HCT116 (cell line): ENCODE results near the gene C1orf35. TPM values are rescaled to one million over a fixed set of nuclear protein-coding genes. Genes with fewer than 3 reads are reported as not detected.

Experiments used
- ATAC-seq: fragments of 200-7000 bp; cut with Tn5 transposase; 2 replicates; pipeline ENCODE4 v1.9.1; 2020; ENCODE audit warnings: mild to moderate bottlenecking, moderate library complexity
- BruUV-seq: library from RNA; stranded (reverse); fragments of 400-500 nt; replicated peaks from 2 replicates; lab custom pipeline; 2021; lab: Mats Ljungman, UMichigan
- CTCF ChIA-PET: fragments of 300-600 bp; sonication (Branson Sonifier 250); formaldehyde crosslinking; loops from one replicate; lab custom pipeline; 2021; ENCODE audit warnings: antibody characterized with exemption; lab: Charles Lee
- POLR2A ChIA-PET: fragments of 300-600, 350-600 bp; sonication (Branson Sonifier 250); formaldehyde crosslinking; loops from one replicate; lab custom pipeline; 2021; ENCODE audit warnings: antibody characterized with exemption; lab: Charles Lee
- RAD21 ChIA-PET, 2 experiments: fragments of 300-600 bp; sonication (Branson Sonifier 250); formaldehyde crosslinking; loops; one replicate each; lab custom pipeline; 2023; ENCODE audit warnings: low total read pairs in 2 of 2; ENCODE audit not compliant: uncharacterized antibody in 2 of 2, unreplicated experiment in 2 of 2, low non-redundant PET in 1 of 2; lab: Charles Lee
- DNase-seq: peaks from one replicate; pipeline ENCODE4 v3.0.0-alpha.2; 2010; ENCODE audit warnings: low read depth, low spot score
- H2AFZ ChIP-seq: fragments of 200-600 bp; shearing (Covaris generic), sonication (generic); 2 replicates; pipeline ENCODE4 v1.6.1; 2017; ENCODE audit warnings: low read depth, mixed run types, mixed read lengths, antibody characterized with exemption, low read length; ENCODE audit not compliant: poor library complexity, severe bottlenecking
- H3K27ac ChIP-seq: 2 replicates; pipeline ENCODE4 v1.5.1; 2012; ENCODE audit warnings: low read depth, low read length
- H3K27me3 ChIP-seq: fragments of 200-600 bp; sonication (generic); 2 replicates; pipeline ENCODE4 v1.6.1; 2016; ENCODE audit warnings: mixed run types, low read length, mixed read lengths; ENCODE audit not compliant: insufficient read depth
- H3K36me3 ChIP-seq, 2 experiments: fragments of 200-500 bp in 1 of 2; fragments of 200-600 bp in 1 of 2; sonication (Bioruptor generic) in 1 of 2; sonication (generic) in 1 of 2; 2 replicates each; pipeline versions ENCODE4 v1.5.1 to v1.6.1; 2014 to 2016; ENCODE audit warnings: low read length in 2 of 2, inconsistent platforms in 1 of 2, mixed read lengths in 1 of 2, mixed run types in 1 of 2; ENCODE audit not compliant: insufficient read depth in 2 of 2, control insufficient read depth in 1 of 2
- H3K4me1 ChIP-seq, 2 experiments: fragments of 200-600 bp in 1 of 2; sonication (generic) in 1 of 2; 2 replicates each; pipeline versions ENCODE4 v1.5.1 to v1.6.1; 2012 to 2017; ENCODE audit warnings: low read length in 2 of 2, inconsistent platforms in 1 of 2, mild to moderate bottlenecking in 1 of 2, mixed read lengths in 1 of 2, mixed run types in 1 of 2, moderate library complexity in 1 of 2; ENCODE audit not compliant: insufficient read depth in 2 of 2, control insufficient read depth in 1 of 2
- H3K4me2 ChIP-seq: fragments of 200-600 bp; sonication (generic); 2 replicates; pipeline ENCODE4 v1.6.1; 2017; ENCODE audit warnings: mixed run types, low read length, mixed read lengths
- H3K4me3 ChIP-seq, 2 experiments: fragments of 200-600 bp in 1 of 2; sonication (generic) in 1 of 2; replicated peaks in 1 of 2; 2 replicates each; pipeline ENCODE4 v1.5.1; 2011 to 2016; ENCODE audit warnings: low read length in 2 of 2, control low read depth in 1 of 2, low read depth in 1 of 2, mild to moderate bottlenecking in 1 of 2, mixed read lengths in 1 of 2, mixed run types in 1 of 2
- H3K79me2 ChIP-seq: fragments of 200-600 bp; sonication (generic); 2 replicates; pipeline ENCODE4 v1.6.1; 2017; ENCODE audit warnings: mild to moderate bottlenecking, mixed run types, low read length, moderate library complexity, mixed read lengths; ENCODE audit not compliant: insufficient read depth
- H3K9ac ChIP-seq: fragments of 200-600 bp; sonication (generic); 2 replicates; pipeline ENCODE4 v1.6.1; 2016; ENCODE audit warnings: low read length, mixed read lengths
- H3K9me2 ChIP-seq: fragments of 200-600 bp; sonication (generic), shearing (Covaris generic); 2 replicates; pipeline ENCODE4 v1.6.1; 2017; ENCODE audit warnings: mixed run types, mild to moderate bottlenecking, moderate library complexity; ENCODE audit not compliant: insufficient read depth
- H3K9me3 ChIP-seq, 2 experiments: fragments of 200-500 bp in 1 of 2; fragments of 200-600 bp in 1 of 2; sonication (Bioruptor generic) in 1 of 2; sonication (generic) in 1 of 2; 2 replicates each; pipeline ENCODE4 v1.6.1; 2014 to 2017; ENCODE audit warnings: low read length in 2 of 2, mixed read lengths in 2 of 2, inconsistent platforms in 1 of 2, low read depth in 1 of 2, mild to moderate bottlenecking in 1 of 2, mixed run types in 1 of 2, moderate library complexity in 1 of 2; ENCODE audit not compliant: control insufficient read depth in 1 of 2, insufficient read depth in 1 of 2
- H4K20me1 ChIP-seq: fragments of 200-600 bp; sonication (generic), shearing (Covaris generic); 2 replicates; pipeline ENCODE4 v1.6.1; 2017; ENCODE audit warnings: mixed run types, mild to moderate bottlenecking, moderate library complexity; ENCODE audit not compliant: insufficient read depth
- CBX3 ChIP-seq: IDR thresholded peaks from 2 replicates; pipeline ENCODE4 v1.6.1; 2012; ENCODE audit warnings: low read depth
- EGR1 ChIP-seq: IDR thresholded peaks from 2 replicates; pipeline ENCODE4 v1.6.1; 2012; ENCODE audit warnings: low read depth
- ELF1 ChIP-seq: IDR thresholded peaks from 2 replicates; pipeline ENCODE4 v1.6.1; 2012; ENCODE audit warnings: low read depth, borderline replicate concordance
- EZH2 ChIP-seq: fragments of 200-600 bp; sonication (generic); IDR thresholded peaks from 2 replicates; pipeline ENCODE4 v1.6.1; 2017; ENCODE audit warnings: antibody characterized with exemption, mixed run types
- POLR2AphosphoS5 ChIP-seq: IDR thresholded peaks from 2 replicates; pipeline ENCODE4 v1.6.1; 2011; ENCODE audit warnings: mild to moderate bottlenecking, low read depth, low read length, moderate library complexity
- RAD21 ChIP-seq: IDR thresholded peaks from 2 replicates; pipeline ENCODE4 v1.6.1; 2012; ENCODE audit warnings: low read depth, mild to moderate bottlenecking
- SP1 ChIP-seq: IDR thresholded peaks from 2 replicates; pipeline ENCODE4 v1.6.1; 2012; ENCODE audit warnings: low read depth
- TCF7L2 ChIP-seq: IDR thresholded peaks from 2 replicates; pipeline ENCODE4 v1.7.0; 2011; ENCODE audit warnings: borderline replicate concordance, inconsistent platforms; ENCODE audit not compliant: insufficient read depth, insufficient read length; ENCODE audit errors: extremely low read depth
- ZNF274 ChIP-seq: fragments of 200-500 bp; sonication (Bioruptor generic); IDR thresholded peaks from 2 replicates; pipeline ENCODE4 v1.6.1; 2014; ENCODE audit warnings: mild to moderate bottlenecking, low read depth, low read length, inconsistent platforms
- intact Hi-C: fragments of 100-400 bp; cut with micrococcal nuclease; formaldehyde crosslinking; loops from 2 replicates; pipeline ENCODE4 v1.10.0; 2022
- total RNA-seq: library from RNA; stranded (reverse); gene quantifications from one replicate; pipeline ENCODE4 v1.2.1, GENCODE V29; 2021; ENCODE audit not compliant: unreplicated experiment
- TF ChIP-seq, protein P1 (sequence below): IDR thresholded peaks from 2 replicates; pipeline ENCODE4 v1.6.1; 2012; ENCODE audit warnings: low read depth
- TF ChIP-seq, protein P2 (sequence below): IDR thresholded peaks from 2 replicates; pipeline ENCODE4 v1.6.1; 2011; ENCODE audit warnings: mild to moderate bottlenecking, low read length, moderate library complexity; ENCODE audit not compliant: insufficient replicate concordance; ENCODE audit errors: extremely low read depth

C1orf35 gene
- total RNA-seq, 1 experiment from 2014 or later = 26.1 TPM

DNA sequence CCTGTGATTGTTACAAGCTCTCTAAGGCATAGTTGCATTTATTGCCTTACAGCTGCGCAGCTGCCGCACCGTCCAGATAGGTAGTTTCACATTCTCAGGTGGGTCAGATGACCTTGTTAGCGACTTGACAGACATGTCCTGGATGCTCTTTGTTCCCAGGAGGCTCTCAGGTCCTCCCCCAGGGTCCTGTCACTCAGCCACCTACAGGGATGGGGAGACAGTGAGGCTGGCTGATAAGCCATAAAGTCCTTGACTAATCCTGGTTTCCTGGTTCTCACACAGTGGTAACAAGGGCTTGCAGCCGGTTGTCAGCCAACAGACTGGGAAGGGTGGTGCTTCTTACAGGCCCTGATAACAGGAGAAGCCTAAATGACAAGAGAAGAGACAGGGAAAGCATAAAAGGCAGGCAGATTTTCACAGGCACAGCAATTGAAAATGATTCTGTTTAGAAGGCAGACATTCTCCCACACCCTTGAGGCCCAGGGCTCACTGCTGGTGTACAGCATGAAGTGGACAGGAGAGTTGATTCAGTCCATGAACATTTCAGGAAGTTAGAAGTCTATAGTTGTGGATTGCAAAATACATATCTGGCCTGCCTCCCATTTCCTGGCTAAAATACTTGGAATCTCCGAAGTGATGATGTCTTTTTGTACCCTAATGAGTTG is 17.7 kb downstream of the C1orf35 start:
- H3K9me3 ChIP-seq = no peaks in the 10 kb centered on the region
- intact Hi-C loops = no loop called here
- H3K27me3 ChIP-seq = no peaks in the 10 kb centered on the region
- DNase-seq (no peak), ATAC-seq (no peak)
- H4K20me1 ChIP-seq = peaks cover 49% of the 10 kb centered on the region
- peaks cover 0 to 37% of the 10 kb centered on the region in 2 experiments; a peak in 1 of 4 replicates for H3K36me3 ChIP-seq
- H3K4me1 ChIP-seq = peaks cover 11 to 51% of the 10 kb centered on the region in 2 experiments
- no peak for TF ChIP-seq EGR1
- no peak for TF ChIP-seq EZH2
- RAD21 ChIA-PET = no interaction called here
- peaks cover 99% of the 10 kb centered on the region for H3K79me2 ChIP-seq
- no peaks in the 10 kb centered on the region for H3K9me2 ChIP-seq
- H3K4me2 ChIP-seq = peak overlapping the region; percentile 96
- no TSS peak for BruUV-seq
- peak overlapping the region; percentile 100; the same call in 1 of the 2 replicates for H3K9ac ChIP-seq
- no peak overlapping the region for H2AFZ ChIP-seq
- H3K4me3 ChIP-seq = no peak overlapping the region
- POLR2A ChIA-PET = interaction anchor here (1.0 kb wide), 1 partner anchor 15 kb away, joined by 3 read pairs; no protein-coding TSS in a partner anchor
- H3K27ac ChIP-seq = no peak overlapping the region
- CTCF ChIA-PET = no interaction called here

DNA sequence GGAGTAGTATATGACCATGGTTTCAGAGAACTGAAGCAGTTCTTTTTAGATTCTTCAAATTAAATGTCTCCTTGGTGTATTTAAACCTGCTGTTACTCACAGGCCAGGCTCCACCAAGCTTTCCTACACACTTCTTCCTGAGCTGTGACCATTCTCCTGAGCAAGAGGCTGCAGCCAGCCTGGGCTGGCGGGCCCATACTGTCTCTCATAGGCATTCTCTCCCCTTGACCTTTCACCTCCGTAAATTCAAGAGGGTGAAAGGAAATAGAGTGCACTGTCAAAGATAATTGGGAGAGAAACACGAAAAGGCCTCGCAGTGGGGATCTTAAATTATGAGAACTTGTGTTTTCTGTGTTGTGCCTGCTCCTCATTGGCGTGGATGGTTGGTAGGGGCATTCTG is 18.3 kb downstream of the C1orf35 start:
- Histone ChIP-seq H3K9ac (peak overlapping the region; percentile 100; the same call in 1 of the 2 replicates), H3K27me3 (no peaks in the 10 kb centered on the region), H2AFZ (no peak overlapping the region), H3K36me3 (peaks cover 0 to 34% of the 10 kb centered on the region in 2 experiments; a peak in 1 of 4 replicates), H4K20me1 (peaks cover 44% of the 10 kb centered on the region), H3K4me3 (peak overlapping the region; percentile 94 to 99), H3K4me1 (peaks cover 11 to 51% of the 10 kb centered on the region in 2 experiments), H3K9me2 (no peaks in the 10 kb centered on the region), H3K9me3 (no peaks in the 10 kb centered on the region), H3K79me2 (peaks cover 99% of the 10 kb centered on the region), H3K27ac (no peak overlapping the region), H3K4me2 (peak overlapping the region; percentile 96)
- POLR2A ChIA-PET = interaction anchor here (1.0 kb wide), 1 partner anchor 16 kb away, joined by 3 read pairs; no protein-coding TSS in a partner anchor
- no peak for TF ChIP-seq POLR2AphosphoS5
- TF ChIP-seq, protein P1, sequence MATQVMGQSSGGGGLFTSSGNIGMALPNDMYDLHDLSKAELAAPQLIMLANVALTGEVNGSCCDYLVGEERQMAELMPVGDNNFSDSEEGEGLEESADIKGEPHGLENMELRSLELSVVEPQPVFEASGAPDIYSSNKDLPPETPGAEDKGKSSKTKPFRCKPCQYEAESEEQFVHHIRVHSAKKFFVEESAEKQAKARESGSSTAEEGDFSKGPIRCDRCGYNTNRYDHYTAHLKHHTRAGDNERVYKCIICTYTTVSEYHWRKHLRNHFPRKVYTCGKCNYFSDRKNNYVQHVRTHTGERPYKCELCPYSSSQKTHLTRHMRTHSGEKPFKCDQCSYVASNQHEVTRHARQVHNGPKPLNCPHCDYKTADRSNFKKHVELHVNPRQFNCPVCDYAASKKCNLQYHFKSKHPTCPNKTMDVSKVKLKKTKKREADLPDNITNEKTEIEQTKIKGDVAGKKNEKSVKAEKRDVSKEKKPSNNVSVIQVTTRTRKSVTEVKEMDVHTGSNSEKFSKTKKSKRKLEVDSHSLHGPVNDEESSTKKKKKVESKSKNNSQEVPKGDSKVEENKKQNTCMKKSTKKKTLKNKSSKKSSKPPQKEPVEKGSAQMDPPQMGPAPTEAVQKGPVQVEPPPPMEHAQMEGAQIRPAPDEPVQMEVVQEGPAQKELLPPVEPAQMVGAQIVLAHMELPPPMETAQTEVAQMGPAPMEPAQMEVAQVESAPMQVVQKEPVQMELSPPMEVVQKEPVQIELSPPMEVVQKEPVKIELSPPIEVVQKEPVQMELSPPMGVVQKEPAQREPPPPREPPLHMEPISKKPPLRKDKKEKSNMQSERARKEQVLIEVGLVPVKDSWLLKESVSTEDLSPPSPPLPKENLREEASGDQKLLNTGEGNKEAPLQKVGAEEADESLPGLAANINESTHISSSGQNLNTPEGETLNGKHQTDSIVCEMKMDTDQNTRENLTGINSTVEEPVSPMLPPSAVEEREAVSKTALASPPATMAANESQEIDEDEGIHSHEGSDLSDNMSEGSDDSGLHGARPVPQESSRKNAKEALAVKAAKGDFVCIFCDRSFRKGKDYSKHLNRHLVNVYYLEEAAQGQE = no peak
- no peak for TF ChIP-seq RAD21
- TF ChIP-seq EZH2 = no peak
- TF ChIP-seq TCF7L2 = no peak
- no peak for TF ChIP-seq CBX3
- TF ChIP-seq ZNF274 = no peak
- TF ChIP-seq, protein P2, sequence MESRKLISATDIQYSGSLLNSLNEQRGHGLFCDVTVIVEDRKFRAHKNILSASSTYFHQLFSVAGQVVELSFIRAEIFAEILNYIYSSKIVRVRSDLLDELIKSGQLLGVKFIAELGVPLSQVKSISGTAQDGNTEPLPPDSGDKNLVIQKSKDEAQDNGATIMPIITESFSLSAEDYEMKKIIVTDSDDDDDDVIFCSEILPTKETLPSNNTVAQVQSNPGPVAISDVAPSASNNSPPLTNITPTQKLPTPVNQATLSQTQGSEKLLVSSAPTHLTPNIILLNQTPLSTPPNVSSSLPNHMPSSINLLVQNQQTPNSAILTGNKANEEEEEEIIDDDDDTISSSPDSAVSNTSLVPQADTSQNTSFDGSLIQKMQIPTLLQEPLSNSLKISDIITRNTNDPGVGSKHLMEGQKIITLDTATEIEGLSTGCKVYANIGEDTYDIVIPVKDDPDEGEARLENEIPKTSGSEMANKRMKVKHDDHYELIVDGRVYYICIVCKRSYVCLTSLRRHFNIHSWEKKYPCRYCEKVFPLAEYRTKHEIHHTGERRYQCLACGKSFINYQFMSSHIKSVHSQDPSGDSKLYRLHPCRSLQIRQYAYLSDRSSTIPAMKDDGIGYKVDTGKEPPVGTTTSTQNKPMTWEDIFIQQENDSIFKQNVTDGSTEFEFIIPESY = no peak
- TF ChIP-seq EGR1 = no peak
- no peak for TF ChIP-seq SP1
- TF ChIP-seq ELF1 = no peak
- intact Hi-C loops = no loop called here
- no peak for ATAC-seq
- no peak for DNase-seq
- BruUV-seq = no TSS peak
- RAD21 ChIA-PET = no interaction called here
- CTCF ChIA-PET = no interaction called here
